ENCODE data around the gene STYXL2. TPM values are rescaled to one million over a fixed set of nuclear protein-coding genes. Genes with fewer than 3 reads are reported as not detected.
A peak's percentile ranks its signal among the peaks of the same experiment; 100 is the strongest.

The STYXL2 gene
- total and polyA plus RNA-seq, 9 of the 15 experiments (the other 6 are each of a cell fraction or from before 2014, with no cell fraction given), result not detected

DNA sequence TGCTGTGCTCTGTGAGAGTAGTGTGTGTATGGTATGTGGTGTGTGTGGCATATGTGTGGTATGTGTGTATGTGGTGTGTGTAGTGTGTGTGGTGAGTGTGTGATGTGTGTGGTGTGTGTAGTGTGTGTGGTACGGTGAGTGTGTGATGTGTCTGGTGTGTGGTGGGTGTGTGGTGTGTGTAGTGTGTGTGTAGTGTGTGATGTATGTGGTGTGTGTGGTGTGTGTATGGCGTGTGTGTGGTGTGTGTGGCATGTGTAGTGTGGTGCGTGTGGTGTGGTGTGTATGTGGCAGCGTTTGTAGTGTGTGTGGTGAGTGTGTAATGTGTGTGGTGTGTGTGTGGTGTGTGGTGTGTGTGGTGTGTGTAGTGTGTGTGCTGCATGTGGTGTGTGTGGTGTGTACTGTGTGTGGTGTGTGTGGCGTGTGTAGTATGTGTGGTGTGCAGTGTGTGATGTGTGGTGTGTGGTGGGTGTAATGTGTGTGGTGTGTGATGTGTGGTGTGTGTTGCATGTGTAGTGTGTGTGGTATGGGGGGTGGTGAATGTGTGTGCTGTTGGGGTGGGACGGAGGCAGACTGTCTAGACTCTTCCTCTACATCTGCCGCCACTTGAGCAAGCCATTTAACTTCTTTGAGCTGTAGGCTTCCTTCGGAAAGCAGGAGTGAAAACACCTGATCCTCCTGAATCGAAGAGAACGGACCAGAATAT lies 37.2 kb upstream of the STYXL2 start (continued):
- TF ChIP-seq MCM3 (IDR thresholded peaks at IDR 0.05), result 0 out of 2 replicates have a peak, but pooled peaks have one; percentile 19
- TF ChIP-seq LARP7 (IDR thresholded peaks at IDR 0.05), result peak; percentile 69; the same call in 1 of the 2 replicates
- peak; percentile 13; the same call in 1 of the 2 replicates for TF ChIP-seq DIDO1 (tag; IDR thresholded peaks at IDR 0.05; ENCODE audit: low read depth)
- peak; percentile 60 for TF ChIP-seq CHD4 (IDR thresholded peaks at IDR 0.05; ENCODE audit: insufficient read depth, insufficient replicate concordance, low read depth, low read length, poor library complexity, severe bottlenecking)
- no peak for TF ChIP-seq E2F6 (IDR thresholded peaks at IDR 0.05; ENCODE audit: borderline replicate concordance in 1 of 2, extremely low read depth in 1 of 2, insufficient read depth in 1 of 2, insufficient read length in 1 of 2, low read depth in 1 of 2, low read length in 1 of 2, poor library complexity in 1 of 2, severe bottlenecking in 1 of 2)
- TF ChIP-seq SAP30 (IDR thresholded peaks at IDR 0.05; ENCODE audit: borderline replicate concordance, insufficient read depth, low read depth, low read length, poor library complexity, severe bottlenecking), result no peak
- peak in 1 of 2 experiments; percentile 61; a peak in 2 of 4 replicates for TF ChIP-seq HDAC1 (IDR thresholded peaks at IDR 0.05)
- TF ChIP-seq, protein P1, sequence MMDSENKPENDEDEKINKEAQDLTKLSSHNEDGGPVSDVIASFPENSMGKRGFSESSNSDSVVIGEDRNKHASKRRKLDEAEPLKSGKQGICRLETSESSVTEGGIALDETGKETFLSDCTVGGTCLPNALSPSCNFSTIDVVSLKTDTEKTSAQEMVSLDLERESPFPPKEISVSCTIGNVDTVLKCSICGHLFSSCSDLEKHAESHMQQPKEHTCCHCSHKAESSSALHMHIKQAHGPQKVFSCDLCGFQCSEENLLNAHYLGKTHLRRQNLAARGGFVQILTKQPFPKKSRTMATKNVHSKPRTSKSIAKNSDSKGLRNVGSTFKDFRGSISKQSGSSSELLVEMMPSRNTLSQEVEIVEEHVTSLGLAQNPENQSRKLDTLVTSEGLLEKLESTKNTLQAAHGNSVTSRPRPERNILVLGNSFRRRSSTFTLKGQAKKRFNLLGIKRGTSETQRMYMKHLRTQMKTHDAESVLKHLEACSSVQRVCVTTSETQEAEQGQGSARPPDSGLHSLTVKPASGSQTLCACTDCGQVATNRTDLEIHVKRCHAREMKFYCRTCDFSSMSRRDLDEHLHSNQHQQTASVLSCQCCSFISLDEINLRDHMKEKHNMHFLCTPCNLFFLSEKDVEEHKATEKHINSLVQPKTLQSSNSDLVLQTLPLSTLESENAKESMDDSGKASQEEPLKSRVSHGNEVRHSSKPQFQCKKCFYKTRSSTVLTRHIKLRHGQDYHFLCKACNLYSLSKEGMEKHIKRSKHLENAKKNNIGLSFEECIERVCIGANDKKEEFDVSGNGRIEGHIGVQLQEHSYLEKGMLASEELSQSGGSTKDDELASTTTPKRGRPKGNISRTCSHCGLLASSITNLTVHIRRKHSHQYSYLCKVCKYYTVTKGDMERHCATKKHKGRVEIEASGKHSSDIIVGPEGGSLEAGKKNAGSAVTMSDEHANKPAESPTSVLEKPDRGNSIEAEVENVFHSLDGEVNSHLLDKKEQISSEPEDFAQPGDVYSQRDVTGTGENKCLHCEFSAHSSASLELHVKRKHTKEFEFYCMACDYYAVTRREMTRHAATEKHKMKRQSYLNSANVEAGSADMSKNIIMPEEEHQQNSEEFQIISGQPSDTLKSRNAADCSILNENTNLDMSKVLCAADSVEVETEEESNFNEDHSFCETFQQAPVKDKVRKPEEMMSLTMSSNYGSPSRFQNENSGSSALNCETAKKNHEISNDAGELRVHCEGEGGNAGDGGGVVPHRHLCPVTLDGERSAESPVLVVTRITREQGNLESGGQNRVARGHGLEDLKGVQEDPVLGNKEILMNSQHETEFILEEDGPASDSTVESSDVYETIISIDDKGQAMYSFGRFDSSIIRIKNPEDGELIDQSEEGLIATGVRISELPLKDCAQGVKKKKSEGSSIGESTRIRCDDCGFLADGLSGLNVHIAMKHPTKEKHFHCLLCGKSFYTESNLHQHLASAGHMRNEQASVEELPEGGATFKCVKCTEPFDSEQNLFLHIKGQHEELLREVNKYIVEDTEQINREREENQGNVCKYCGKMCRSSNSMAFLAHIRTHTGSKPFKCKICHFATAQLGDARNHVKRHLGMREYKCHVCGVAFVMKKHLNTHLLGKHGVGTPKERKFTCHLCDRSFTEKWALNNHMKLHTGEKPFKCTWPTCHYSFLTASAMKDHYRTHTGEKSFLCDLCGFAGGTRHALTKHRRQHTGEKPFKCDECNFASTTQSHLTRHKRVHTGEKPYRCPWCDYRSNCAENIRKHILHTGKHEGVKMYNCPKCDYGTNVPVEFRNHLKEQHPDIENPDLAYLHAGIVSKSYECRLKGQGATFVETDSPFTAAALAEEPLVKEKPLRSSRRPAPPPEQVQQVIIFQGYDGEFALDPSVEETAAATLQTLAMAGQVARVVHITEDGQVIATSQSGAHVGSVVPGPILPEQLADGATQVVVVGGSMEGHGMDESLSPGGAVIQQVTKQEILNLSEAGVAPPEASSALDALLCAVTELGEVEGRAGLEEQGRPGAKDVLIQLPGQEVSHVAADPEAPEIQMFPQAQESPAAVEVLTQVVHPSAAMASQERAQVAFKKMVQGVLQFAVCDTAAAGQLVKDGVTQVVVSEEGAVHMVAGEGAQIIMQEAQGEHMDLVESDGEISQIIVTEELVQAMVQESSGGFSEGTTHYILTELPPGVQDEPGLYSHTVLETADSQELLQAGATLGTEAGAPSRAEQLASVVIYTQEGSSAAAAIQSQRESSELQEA (IDR thresholded peaks at IDR 0.05; ENCODE audit: low read depth), result 0 out of 2 replicates have a peak, but pooled peaks have one; percentile 56
- 0 out of 4 replicates have a peak, but pooled peaks of 1 of the 2 experiments have one; percentile 8 for TF ChIP-seq FOXK2 (conservative IDR thresholded peaks at IDR 0.05 in 1 of 2, IDR thresholded peaks at IDR 0.05 in 1 of 2; ENCODE audit: low read depth in 2 of 2)
- TF ChIP-seq, protein P2, sequence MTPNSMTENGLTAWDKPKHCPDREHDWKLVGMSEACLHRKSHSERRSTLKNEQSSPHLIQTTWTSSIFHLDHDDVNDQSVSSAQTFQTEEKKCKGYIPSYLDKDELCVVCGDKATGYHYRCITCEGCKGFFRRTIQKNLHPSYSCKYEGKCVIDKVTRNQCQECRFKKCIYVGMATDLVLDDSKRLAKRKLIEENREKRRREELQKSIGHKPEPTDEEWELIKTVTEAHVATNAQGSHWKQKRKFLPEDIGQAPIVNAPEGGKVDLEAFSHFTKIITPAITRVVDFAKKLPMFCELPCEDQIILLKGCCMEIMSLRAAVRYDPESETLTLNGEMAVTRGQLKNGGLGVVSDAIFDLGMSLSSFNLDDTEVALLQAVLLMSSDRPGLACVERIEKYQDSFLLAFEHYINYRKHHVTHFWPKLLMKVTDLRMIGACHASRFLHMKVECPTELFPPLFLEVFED (CRISPR knock-in tag; conservative IDR thresholded peaks at IDR 0.05), result peak; percentile 79; the same call in 1 of the 2 replicates
- TF ChIP-seq TAL1 (IDR thresholded peaks at IDR 0.05), result no peak
- TF ChIP-seq, protein P3, sequence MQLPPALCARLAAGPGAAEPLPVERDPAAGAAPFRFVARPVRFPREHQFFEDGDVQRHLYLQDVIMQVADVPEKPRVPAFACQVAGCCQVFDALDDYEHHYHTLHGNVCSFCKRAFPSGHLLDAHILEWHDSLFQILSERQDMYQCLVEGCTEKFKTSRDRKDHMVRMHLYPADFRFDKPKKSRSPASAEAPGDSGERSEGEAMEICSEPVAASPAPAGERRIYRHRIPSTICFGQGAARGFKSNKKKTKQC (CRISPR knock-in tag; IDR thresholded peaks at IDR 0.05), result no peak
- TF ChIP-seq KDM2B (CRISPR knock-in tag; IDR thresholded peaks at IDR 0.05), result no peak
- TF ChIP-seq ELF1 (tag; IDR thresholded peaks at IDR 0.05), result no peak
